Measurements from ENCODE around the gene PGAM1. TPM values are rescaled to one million over a fixed set of nuclear protein-coding genes. Genes with fewer than 3 reads are reported as not detected.
A peak's percentile ranks its signal among the peaks of the same experiment; 100 is the strongest.
"Not testable (repeated sequence)": the region's sequence is repeated elsewhere in the genome, so short reads cannot be mapped to it uniquely, and the experiment has no call there.

PGAM1 gene
- total RNA-seq, 4 donors from 2014 or later, result 94.5 to 216 (median 124) TPM

GRCh38 chr10:97464226-97464625, 38.2 kb downstream of the PGAM1 start:
- in situ Hi-C loops (cut with MboI; ENCODE audit: low pct_ligation_motif_present in 1 of 4, low pct_unique_long_range_greater_than_20kb in 1 of 4, low sequenced_read_pairs in 3 of 4), result loop anchor here in 2 of 4 donors (10.0 kb wide), 1 partner anchor 91 kb away; no protein-coding TSS in a partner anchor
- peak overlapping the region in 3 of 4 donors; percentile 4 to 32 (median 16) for H3K27ac ChIP-seq
- DNase-seq, result no peak
- H3K4me3 ChIP-seq, result no peak overlapping the region
- no peaks in the 10 kb centered on the region for H3K27me3 ChIP-seq
- H3K4me1 ChIP-seq, result peaks cover 0 to 7% (median 0%) of the 10 kb centered on the region in 4 donors
- no peaks in the 10 kb centered on the region for H3K9me3 ChIP-seq
- no peak for TF ChIP-seq CTCF (IDR thresholded peaks at IDR 0.05)
- TF ChIP-seq POLR2AphosphoS5 (IDR thresholded peaks at IDR 0.05), result no peak
- no peak for TF ChIP-seq POLR2A (IDR thresholded peaks at IDR 0.05)
- no peak for TF ChIP-seq EP300 (IDR thresholded peaks at IDR 0.05; ENCODE audit: low read depth)
- peaks cover 2 to 77% (median 38%) of the 10 kb centered on the region in 4 donors for H3K36me3 ChIP-seq
- 88% methylated on average over 1 of the region's 1 CpG; no CpG with 5 or more reads in 1 of the 2 donors for WGBS, 2 donors (ENCODE audit: low coverage in 1 of 2)
- intact Hi-C loops (cut with DNase I; ENCODE audit: low total_unique reads), result loop anchor here (5.0 kb wide), 1 partner anchor 88 kb away; no protein-coding TSS in a partner anchor

GRCh38 chr10:97465982-97466381, 40.0 kb downstream of the PGAM1 start:
- no peak overlapping the region for H3K4me3 ChIP-seq
- peaks cover 2 to 79% (median 38%) of the 10 kb centered on the region in 4 donors for H3K36me3 ChIP-seq
- peaks cover 0 to 7% (median 0%) of the 10 kb centered on the region in 4 donors for H3K4me1 ChIP-seq
- no peaks in the 10 kb centered on the region for H3K27me3 ChIP-seq
- H3K9me3 ChIP-seq, result no peaks in the 10 kb centered on the region
- no peak for TF ChIP-seq CTCF (IDR thresholded peaks at IDR 0.05)
- no peak for TF ChIP-seq POLR2A (IDR thresholded peaks at IDR 0.05)
- no peak for TF ChIP-seq EP300 (IDR thresholded peaks at IDR 0.05; ENCODE audit: low read depth)
- no peak for TF ChIP-seq POLR2AphosphoS5 (IDR thresholded peaks at IDR 0.05)
- no peak for DNase-seq
- 93% methylated on average over 7 of the region's 7 CpGs; no CpG with 5 or more reads in 1 of the 2 donors for WGBS, 2 donors (ENCODE audit: low coverage in 1 of 2)
- in situ Hi-C loops (cut with MboI; ENCODE audit: low pct_ligation_motif_present in 1 of 4, low pct_unique_long_range_greater_than_20kb in 1 of 4, low sequenced_read_pairs in 3 of 4) (loop anchor here in 2 of 4 donors (10.0 kb wide), 1 partner anchor 89 kb away; no protein-coding TSS in a partner anchor), intact Hi-C loops (cut with DNase I; ENCODE audit: low total_unique reads) (no loop called here)
- H3K27ac ChIP-seq, result no peak overlapping the region

- 80 to 90% methylated on average over 1 to 4 of the region's 4 CpGs for WGBS, 2 donors (ENCODE audit: low coverage in 1 of 2)
Measured at GRCh38 chr10:97466755-97467154, 40.8 kb downstream of the PGAM1 start.

GRCh38 chr10:97468162-97468561, 42.2 kb downstream of the PGAM1 start:
- peaks cover 0 to 7% (median 0%) of the 10 kb centered on the region in 4 donors for H3K4me1 ChIP-seq
- in situ Hi-C loops (cut with MboI; ENCODE audit: low pct_ligation_motif_present in 1 of 4, low pct_unique_long_range_greater_than_20kb in 1 of 4, low sequenced_read_pairs in 3 of 4), result loop anchor here in 2 of 4 donors (10.0 kb wide), 1 partner anchor 87 kb away; no protein-coding TSS in a partner anchor
- 59% methylated on average over 3 of the region's 3 CpGs; no CpG with 5 or more reads in 1 of the 2 donors for WGBS, 2 donors (ENCODE audit: low coverage in 1 of 2)
- H3K27me3 ChIP-seq, result no peaks in the 10 kb centered on the region
- no peak overlapping the region for H3K27ac ChIP-seq
- H3K9me3 ChIP-seq, result no peaks in the 10 kb centered on the region
- H3K4me3 ChIP-seq, result no peak overlapping the region
- DNase-seq, result peak; percentile 71
- intact Hi-C loops (cut with DNase I; ENCODE audit: low total_unique reads), result no loop called here
- no peak for TF ChIP-seq EP300 (IDR thresholded peaks at IDR 0.05; ENCODE audit: low read depth)
- no peak for TF ChIP-seq CTCF (IDR thresholded peaks at IDR 0.05)
- no peak for TF ChIP-seq POLR2AphosphoS5 (IDR thresholded peaks at IDR 0.05)
- TF ChIP-seq POLR2A (IDR thresholded peaks at IDR 0.05), result no peak
- H3K36me3 ChIP-seq, result peaks cover 0 to 74% (median 35%) of the 10 kb centered on the region in 4 donors

More at GRCh38 chr10:97466755-97467154, 40.8 kb downstream of the PGAM1 start:
- no peak overlapping the region for H3K4me3 ChIP-seq
- no peak for DNase-seq
- H3K27me3 ChIP-seq, result no peaks in the 10 kb centered on the region
- TF ChIP-seq POLR2AphosphoS5 (IDR thresholded peaks at IDR 0.05) (no peak), POLR2A (IDR thresholded peaks at IDR 0.05) (no peak), EP300 (IDR thresholded peaks at IDR 0.05; ENCODE audit: low read depth) (no peak), CTCF (IDR thresholded peaks at IDR 0.05) (no peak)
- intact Hi-C loops (cut with DNase I; ENCODE audit: low total_unique reads) (no loop called here), in situ Hi-C loops (cut with MboI; ENCODE audit: low pct_ligation_motif_present in 1 of 4, low pct_unique_long_range_greater_than_20kb in 1 of 4, low sequenced_read_pairs in 3 of 4) (loop anchor here in 2 of 4 donors (10.0 kb wide), 1 partner anchor 88 kb away; no protein-coding TSS in a partner anchor)
- peaks cover 0 to 7% (median 0%) of the 10 kb centered on the region in 4 donors for H3K4me1 ChIP-seq
- no peaks in the 10 kb centered on the region for H3K9me3 ChIP-seq
- peaks cover under 1 to 74% (median 34%) of the 10 kb centered on the region in 4 donors for H3K36me3 ChIP-seq
- no peak overlapping the region for H3K27ac ChIP-seq

GRCh38 chr10:97468781-97469180, 42.8 kb downstream of the PGAM1 start:
- peaks cover 0 to 79% (median 38%) of the 10 kb centered on the region in 4 donors for H3K36me3 ChIP-seq
- H3K27me3 ChIP-seq; H3K4me1 ChIP-seq; intact Hi-C loops (cut with DNase I; ENCODE audit: low total_unique reads); H3K27ac ChIP-seq; H3K9me3 ChIP-seq; DNase-seq; H3K4me3 ChIP-seq: not testable (repeated sequence)
- in situ Hi-C loops (cut with MboI; ENCODE audit: low pct_ligation_motif_present in 1 of 4, low pct_unique_long_range_greater_than_20kb in 1 of 4, low sequenced_read_pairs in 3 of 4), result loop anchor here in 2 of 4 donors (10.0 kb wide), 1 partner anchor 86 kb away; no protein-coding TSS in a partner anchor
- WGBS, 2 donors (ENCODE audit: low coverage in 1 of 2), result 88 to 100% methylated on average over 1 to 12 of the region's 12 CpGs
